IPS DF 6.9 (cell line): ENCODE measurements around the gene SCN4A.

Experiments
- DNase-seq: peaks from one replicate; pipeline ENCODE4 v3.0.0-alpha.2; 2013; ENCODE audit warnings: low read depth, low spot score
- H3K27ac ChIP-seq: one replicate; pipeline ENCODE4 v1.5.1; 2013; ENCODE audit warnings: low read length, control low read depth
- H3K27me3 ChIP-seq: 2 replicates; pipeline ENCODE4 v1.6.1; 2013; ENCODE audit warnings: mild to moderate bottlenecking, low read length; ENCODE audit not compliant: control insufficient read depth, insufficient read depth
- H3K36me3 ChIP-seq: 2 replicates; pipeline ENCODE4 v1.6.1; 2013; ENCODE audit warnings: low read length; ENCODE audit not compliant: control insufficient read depth, insufficient read depth
- H3K4me1 ChIP-seq: 2 replicates; pipeline ENCODE4 v1.6.1; 2013; ENCODE audit warnings: low read length; ENCODE audit not compliant: control insufficient read depth, insufficient read depth
- H3K4me3 ChIP-seq: 2 replicates; pipeline ENCODE4 v1.5.1; 2013; ENCODE audit warnings: mild to moderate bottlenecking, low read length
- H3K9me3 ChIP-seq: 2 replicates; pipeline ENCODE4 v1.6.1; 2013; ENCODE audit warnings: low read length, inconsistent platforms; ENCODE audit not compliant: control insufficient read depth, insufficient read depth
- WGBS: extraction: QIAGEN DNeasy Blood & Tissue Kit; methylation state at CpG from one replicate; pipeline ENCODE4 v1.1.7; 2013; ENCODE audit warnings: mixed read lengths, missing lambda C conversion rate; ENCODE audit not compliant: insufficient read length, insufficient coverage; 5-methylcytosine and 5-hydroxymethylcytosine counted together

The SCN4A gene

GRCh38 chr17:63932721-63933120, 40.0 kb downstream of the SCN4A start:
- Histone ChIP-seq H3K27me3 (no peaks in the 10 kb centered on the region), H3K4me3 (no peak overlapping the region), H3K9me3 (no peaks in the 10 kb centered on the region), H3K27ac (no peak overlapping the region), H3K4me1 (peaks cover 6% of the 10 kb centered on the region; the same call in 1 of the 2 replicates), H3K36me3 (no peaks in the 10 kb centered on the region)
- WGBS = no CpG with 5 or more reads among the region's 4 CpGs
- no peak for DNase-seq

- WGBS = no CpG with 5 or more reads among the region's 19 CpGs
- Histone ChIP-seq H3K27me3 (no peaks in the 10 kb centered on the region), H3K36me3 (no peaks in the 10 kb centered on the region), H3K27ac (no peak within 1 kb of the TSS), H3K4me3 (no peak within 1 kb of the TSS), H3K4me1 (peaks cover 8% of the 10 kb centered on the region; the same call in 1 of the 2 replicates), H3K9me3 (no peaks in the 10 kb centered on the region)
- DNase-seq = no peak
Observed at GRCh38 chr17:63931981-63932561, 40.6 kb downstream of the SCN4A start, which contains the start of gene CD79B. TSS of gene CD79B (minus strand) at chr17:63932331. CDS start at chr17:63932261, 70 bp downstream.

GRCh38 chr17:63930951-63931575, 41.7 kb downstream of the SCN4A start:
- WGBS = no CpG with 5 or more reads among the region's 16 CpGs
- peaks cover 8% of the 10 kb centered on the region; the same call in 1 of the 2 replicates for H3K4me1 ChIP-seq
- no peak for DNase-seq
- H3K27ac ChIP-seq = no peak overlapping the region
- no peaks in the 10 kb centered on the region for H3K9me3 ChIP-seq
- H3K36me3 ChIP-seq = no peaks in the 10 kb centered on the region
- H3K4me3 ChIP-seq = no peak overlapping the region
- H3K27me3 ChIP-seq = no peaks in the 10 kb centered on the region

GRCh38 chr17:63929860-63930766, 42.6 kb downstream of the SCN4A start:
- no CpG with 5 or more reads among the region's 24 CpGs for WGBS
- no peak for DNase-seq
- no peaks in the 10 kb centered on the region for H3K27me3 ChIP-seq
- no peaks in the 10 kb centered on the region for H3K36me3 ChIP-seq
- peaks cover 8% of the 10 kb centered on the region; the same call in 1 of the 2 replicates for H3K4me1 ChIP-seq
- H3K9me3 ChIP-seq = no peaks in the 10 kb centered on the region
- no peak overlapping the region for H3K27ac ChIP-seq
- no peak overlapping the region for H3K4me3 ChIP-seq

GRCh38 chr17:63928966-63929695, 43.6 kb downstream of the SCN4A start:
- Histone ChIP-seq H3K9me3 (no peaks in the 10 kb centered on the region), H3K4me1 (peaks cover 8% of the 10 kb centered on the region; the same call in 1 of the 2 replicates), H3K36me3 (no peaks in the 10 kb centered on the region), H3K27me3 (no peaks in the 10 kb centered on the region), H3K4me3 (no peak overlapping the region), H3K27ac (no peak overlapping the region)
- DNase-seq = no peak
- no CpG with 5 or more reads among the region's 10 CpGs for WGBS

- DNase-seq = no peak
- Histone ChIP-seq H3K9me3 (no peaks in the 10 kb centered on the region), H3K4me3 (no peak overlapping the region), H3K4me1 (peaks cover 8% of the 10 kb centered on the region; the same call in 1 of the 2 replicates), H3K27ac (no peak overlapping the region), H3K36me3 (no peaks in the 10 kb centered on the region), H3K27me3 (no peaks in the 10 kb centered on the region)
- WGBS = no CpG with 5 or more reads among the region's 10 CpGs
Observed at GRCh38 chr17:63928172-63928666, 44.5 kb downstream of the SCN4A start.

- Histone ChIP-seq H3K9me3 (no peaks in the 10 kb centered on the region), H3K4me3 (no peak overlapping the region), H3K36me3 (no peaks in the 10 kb centered on the region), H3K4me1 (peaks cover 8% of the 10 kb centered on the region; the same call in 1 of the 2 replicates), H3K27ac (no peak overlapping the region), H3K27me3 (no peaks in the 10 kb centered on the region)
- no peak for DNase-seq
- no CpG with 5 or more reads among the region's 8 CpGs for WGBS
Observed at GRCh38 chr17:63927464-63928171, 45.1 kb downstream of the SCN4A start.

- WGBS = no CpG with 5 or more reads among the region's 2 CpGs
- Histone ChIP-seq H3K36me3 (no peaks in the 10 kb centered on the region), H3K4me1 (peaks cover 3% of the 10 kb centered on the region; the same call in 1 of the 2 replicates), H3K27ac (no peak overlapping the region), H3K27me3 (no peaks in the 10 kb centered on the region), H3K9me3 (no peaks in the 10 kb centered on the region), H3K4me3 (no peak overlapping the region)
- DNase-seq = no peak
Observed at GRCh38 chr17:63926164-63926563, 46.6 kb downstream of the SCN4A start.

- WGBS = no CpG with 5 or more reads among the region's 5 CpGs
- no peak overlapping the region for H3K27ac ChIP-seq
- H3K4me3 ChIP-seq = no peak overlapping the region
- no peak for DNase-seq
- no peaks in the 10 kb centered on the region for H3K36me3 ChIP-seq
- H3K4me1 ChIP-seq = 0 out of 2 replicates have a peak, but pooled peaks cover 2% of the 10 kb centered on the region
- no peaks in the 10 kb centered on the region for H3K9me3 ChIP-seq
- H3K27me3 ChIP-seq = no peaks in the 10 kb centered on the region
Observed at GRCh38 chr17:63925615-63926014, 47.1 kb downstream of the SCN4A start.
